GM10847 (cell line): ENCODE results near the gene CLEC18A.

ENCODE experiments used
- POLR2A ChIP-seq: IDR thresholded peaks from 2 replicates; pipeline ENCODE4 v1.6.1; 2011; ENCODE audit not compliant: insufficient read length; ENCODE audit errors: extremely low read depth

The CLEC18A gene

DNA sequence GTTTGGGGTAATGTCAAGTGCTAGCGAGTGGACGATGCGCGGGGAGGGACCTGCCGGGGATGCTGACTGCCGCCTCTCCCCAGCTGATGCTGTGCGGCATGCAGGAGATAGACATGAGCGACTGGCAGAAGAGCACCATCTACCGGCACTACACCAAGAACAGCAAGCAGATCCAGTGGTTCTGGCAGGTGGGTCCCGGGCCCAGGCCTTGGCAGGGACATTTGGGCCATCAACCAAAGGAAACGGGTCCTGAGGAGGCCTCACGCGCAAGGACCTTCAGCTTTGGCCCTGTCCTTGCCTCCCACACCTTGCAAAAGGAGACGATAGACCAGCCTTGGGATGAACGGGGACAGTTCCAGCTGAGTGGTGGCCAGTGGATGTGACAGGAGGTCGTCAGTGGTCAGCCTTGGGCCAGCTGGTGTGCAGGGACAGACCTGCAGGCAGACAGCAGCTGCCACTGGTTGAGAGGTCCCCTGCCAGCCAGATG is 13.6 kb upstream of the CLEC18A start:
- no peak for TF ChIP-seq POLR2A

GRCh38 chr16:69938981-69939820 is 11.9 kb upstream of the CLEC18A start:
- TF ChIP-seq POLR2A = no peak

DNA sequence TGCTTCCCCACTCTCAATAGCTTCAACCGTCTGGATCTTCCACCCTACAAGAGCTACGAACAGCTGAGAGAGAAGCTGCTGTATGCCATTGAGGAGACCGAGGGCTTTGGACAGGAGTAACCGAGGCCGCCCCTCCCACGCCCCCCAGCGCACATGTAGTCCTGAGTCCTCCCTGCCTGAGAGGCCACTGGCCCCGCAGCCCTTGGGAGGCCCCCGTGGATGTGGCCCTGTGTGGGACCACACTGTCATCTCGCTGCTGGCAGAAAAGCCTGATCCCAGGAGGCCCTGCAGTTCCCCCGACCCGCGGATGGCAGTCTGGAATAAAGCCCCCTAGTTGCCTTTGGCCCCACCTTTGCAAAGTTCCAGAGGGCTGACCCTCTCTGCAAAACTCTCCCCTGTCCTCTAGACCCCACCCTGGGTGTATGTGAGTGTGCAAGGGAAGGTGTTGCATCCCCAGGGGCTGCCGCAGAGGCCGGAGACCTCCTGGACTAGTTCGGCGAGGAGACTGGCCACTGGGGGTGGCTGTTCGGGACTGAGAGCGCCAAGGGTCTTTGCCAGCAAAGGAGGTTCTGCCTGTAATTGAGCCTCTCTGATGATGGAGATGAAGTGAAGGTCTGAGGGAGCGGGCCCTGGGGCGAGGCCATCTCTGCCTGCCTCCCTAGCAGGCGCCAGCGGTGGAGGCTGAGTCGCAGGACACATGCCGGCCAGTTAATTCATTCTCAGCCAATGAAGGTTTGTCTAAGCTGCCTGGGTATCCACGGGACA is 11.1 kb upstream of the CLEC18A start:
- TF ChIP-seq POLR2A = no peak

- no peak for TF ChIP-seq POLR2A
Measured at GRCh38 chr16:69940676-69941075, 10.5 kb upstream of the CLEC18A start.

- no peak for TF ChIP-seq POLR2A
Measured at GRCh38 chr16:69941251-69942098, 9.7 kb upstream of the CLEC18A start.

DNA sequence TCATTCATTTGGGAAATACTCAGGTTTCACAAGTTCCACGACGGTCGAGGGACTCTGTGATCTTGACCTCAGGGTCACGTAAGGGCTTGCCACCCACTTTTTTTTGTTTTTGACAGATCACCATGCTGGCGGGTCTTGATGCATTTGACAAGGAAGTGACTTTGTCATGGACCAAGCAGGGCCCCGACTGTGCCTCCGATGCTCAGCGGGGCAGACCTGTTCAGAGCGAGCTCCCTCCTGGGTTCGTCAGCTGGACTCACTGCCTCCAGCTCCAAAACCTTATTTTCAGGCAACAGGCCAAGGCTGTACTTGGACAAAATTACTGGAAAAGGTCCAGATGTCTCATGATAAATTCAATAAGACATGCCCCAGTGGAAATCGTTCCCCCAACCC is 9.0 kb upstream of the CLEC18A start:
- TF ChIP-seq POLR2A = no peak

GRCh38 chr16:69942627-69943170 is 8.4 kb upstream of the CLEC18A start:
- no peak for TF ChIP-seq POLR2A
